Activated CD8-positive, alpha-beta memory T cell treated with anti-CD3 and anti-CD28 coated beads, Interleukin-2, amount 10 ng/mL, durations not matched to agents 7 days and 5 days (primary cell): ENCODE data around the gene TRIP10. TPM values are rescaled to one million over a fixed set of nuclear protein-coding genes. Genes with fewer than 3 reads are reported as not detected.
A peak's percentile ranks its signal among the peaks of the same experiment; 100 is the strongest.
"Not testable (repeated sequence)": the region's sequence is repeated elsewhere in the genome, so short reads cannot be mapped to it uniquely, and the experiment has no call there.

Experiments used
- ATAC-seq: fragments of 150-1000 bp; cut with Tn5 transposase; one replicate; pipeline ENCODE4 v1.10.0; 2021; ENCODE audit warnings: moderate library complexity
- CTCF ChIA-PET: fragments of 350-600 bp; sonication (Branson Sonifier 250); formaldehyde crosslinking; loops from one replicate; lab custom pipeline; 2021; ENCODE audit warnings: antibody characterized with exemption; lab: Charles Lee
- DNase-seq: peaks from one replicate; pipeline ENCODE4 v3.0.0-alpha.2; 2020
- H3K27ac Mint-ChIP-seq: one replicate; pipeline ENCODE4 v1.8.0; 2021; ENCODE audit warnings: mild to moderate bottlenecking, mixed read lengths
- H3K27me3 Mint-ChIP-seq: one replicate; pipeline ENCODE4 v1.8.0; 2021; ENCODE audit warnings: mixed read lengths
- H3K36me3 Mint-ChIP-seq: one replicate; pipeline ENCODE4 v1.8.0; 2021; ENCODE audit warnings: mild to moderate bottlenecking, mixed read lengths
- H3K4me1 Mint-ChIP-seq: one replicate; pipeline ENCODE4 v1.8.0; 2021; ENCODE audit warnings: mixed read lengths
- H3K4me3 Mint-ChIP-seq: one replicate; pipeline ENCODE4 v1.8.0; 2021; ENCODE audit warnings: mild to moderate bottlenecking, moderate library complexity, mixed read lengths
- H3K9me3 Mint-ChIP-seq: one replicate; pipeline ENCODE4 v1.8.0; 2022; ENCODE audit warnings: low read depth, mixed read lengths
- total RNA-seq, 2 experiments: library from RNA; stranded (reverse); gene quantifications; one replicate each; pipeline ENCODE4 v1.2.3, GENCODE V29; 2021

TRIP10 gene
- total RNA-seq, 2 experiments from 2014 or later = 13.7 to 22.2 TPM

GRCh38 chr19:6744381-6745301, 5.2 kb downstream of the TRIP10 start:
- no peak for DNase-seq
- no peak overlapping the region for H3K27ac Mint-ChIP-seq
- ATAC-seq = no peak

DNA sequence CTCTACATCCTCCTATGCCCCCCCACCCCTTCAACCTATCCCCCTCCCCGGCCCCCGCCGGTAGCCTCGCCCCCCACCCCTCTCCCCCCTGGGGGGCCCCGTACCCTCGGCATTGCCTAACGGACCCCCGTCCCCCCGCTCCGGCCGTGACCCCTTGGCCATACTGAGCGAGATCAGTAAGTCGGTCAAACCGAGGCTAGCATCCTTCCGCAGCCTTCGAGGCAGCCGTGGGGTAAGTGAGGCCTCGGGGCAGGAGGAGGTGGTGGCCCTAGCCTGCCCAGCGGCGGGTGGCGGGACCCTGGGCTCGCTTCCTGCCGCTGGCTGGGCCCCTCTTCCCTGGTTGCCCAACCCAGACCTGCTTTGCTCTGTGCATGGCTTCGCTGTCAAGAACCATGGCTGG, 6.5 kb downstream of the TRIP10 start:
- no peak overlapping the region for H3K4me3 Mint-ChIP-seq
- peaks cover 2% of the 10 kb centered on the region for H3K4me1 Mint-ChIP-seq
- peaks cover 19% of the 10 kb centered on the region for H3K36me3 Mint-ChIP-seq
- ATAC-seq (no peak), DNase-seq (no peak)
- no peaks in the 10 kb centered on the region for H3K9me3 Mint-ChIP-seq
- CTCF ChIA-PET = interaction anchor here (1.6 kb wide), 1 partner anchor 8 kb away, joined by 4 read pairs; no protein-coding TSS in a partner anchor
- H3K27ac Mint-ChIP-seq = no peak overlapping the region
- no peaks in the 10 kb centered on the region for H3K27me3 Mint-ChIP-seq

More at GRCh38 chr19:6744381-6745301, 5.2 kb downstream of the TRIP10 start:
- Mint-ChIP-seq H3K4me3 (no peak overlapping the region), H3K9me3 (no peaks in the 10 kb centered on the region), H3K27me3 (no peaks in the 10 kb centered on the region), H3K4me1 (peaks cover 4% of the 10 kb centered on the region), H3K36me3 (peaks cover 17% of the 10 kb centered on the region)
- CTCF ChIA-PET = interaction anchor here (3.3 kb wide), 1 partner anchor 119 kb away, joined by 11 read pairs; no protein-coding TSS in a partner anchor

- H3K27me3 Mint-ChIP-seq, DNase-seq, H3K4me1 Mint-ChIP-seq, ATAC-seq, H3K9me3 Mint-ChIP-seq, H3K27ac Mint-ChIP-seq, H3K4me3 Mint-ChIP-seq: not testable (repeated sequence)
- H3K36me3 Mint-ChIP-seq = peaks cover 25% of the 10 kb centered on the region
- CTCF ChIA-PET = interaction anchor here (1.1 to 1.6 kb wide), 2 partner anchors 12 to 24 kb away, joined by 3 read pairs; partner anchors contain the start of gene VAV1
Measured at GRCh38 chr19:6748543-6748942, 9.1 kb downstream of the TRIP10 start.

DNA sequence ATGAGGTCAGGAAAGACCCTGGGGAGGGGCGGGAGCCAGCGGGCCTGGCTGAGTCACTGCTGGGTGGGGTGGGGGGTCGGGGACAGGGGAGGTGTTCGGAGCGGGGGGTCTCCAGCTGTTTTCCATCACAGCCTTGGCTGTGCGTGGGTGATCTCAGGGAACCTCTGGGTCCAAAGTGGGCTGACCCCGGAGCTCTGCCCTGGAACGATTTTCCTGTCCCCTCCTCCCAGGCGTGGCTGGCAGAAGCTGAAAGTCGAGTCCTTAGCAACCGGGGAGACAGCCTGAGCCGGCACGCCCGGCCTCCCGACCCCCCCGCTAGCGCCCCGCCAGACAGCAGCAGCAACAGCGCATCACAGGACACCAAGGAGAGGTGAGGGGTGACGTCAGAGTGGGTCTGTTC, 10.6 kb downstream of the TRIP10 start:
- DNase-seq (no peak), ATAC-seq (no peak)
- Mint-ChIP-seq H3K27ac (no peak overlapping the region), H3K4me3 (no peak overlapping the region), H3K36me3 (peaks cover 35% of the 10 kb centered on the region), H3K27me3 (no peaks in the 10 kb centered on the region), H3K4me1 (peaks cover 10% of the 10 kb centered on the region), H3K9me3 (no peaks in the 10 kb centered on the region)
- CTCF ChIA-PET = interaction anchor here (1.4 kb wide), 1 partner anchor 20 kb away, joined by 3 read pairs; no protein-coding TSS in a partner anchor

DNA sequence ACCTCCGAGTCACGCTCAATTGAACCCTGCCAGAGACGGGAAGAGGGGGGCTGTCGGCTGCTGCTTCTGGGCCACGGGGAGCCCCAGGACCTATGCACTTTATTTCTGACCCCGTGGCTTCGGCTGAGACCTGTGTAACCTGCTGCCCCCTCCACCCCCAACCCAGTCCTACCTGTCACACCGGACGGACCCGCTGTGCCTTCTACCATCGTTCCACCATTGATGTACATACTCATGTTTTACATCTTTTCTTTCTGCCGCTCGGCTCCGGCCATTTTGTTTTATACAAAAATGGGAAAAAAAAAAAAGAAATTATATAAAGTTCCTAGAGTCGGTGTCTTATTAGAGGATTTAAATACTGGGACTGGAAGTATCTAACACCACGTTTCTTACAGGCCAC, 11.7 kb downstream of the TRIP10 start:
- ATAC-seq (no peak), DNase-seq (no peak)
- Mint-ChIP-seq H3K36me3 (peaks cover 32% of the 10 kb centered on the region), H3K4me3 (no peak overlapping the region), H3K4me1 (peaks cover 10% of the 10 kb centered on the region), H3K9me3 (no peaks in the 10 kb centered on the region), H3K27ac (no peak overlapping the region), H3K27me3 (no peaks in the 10 kb centered on the region)
- CTCF ChIA-PET = interaction anchor here (1.0 kb wide), 1 partner anchor 10 kb away, joined by 3 read pairs; no protein-coding TSS in a partner anchor

- ATAC-seq (no peak), DNase-seq (no peak)
- CTCF ChIA-PET = interaction anchor here (1.0 to 2.5 kb wide), 3 partner anchors 8 to 119 kb away, joined by 3 to 15 read pairs (median 8); partner anchors contain the start of gene GPR108
- peak overlapping the region; percentile 68 for H3K4me3 Mint-ChIP-seq
- H3K27ac Mint-ChIP-seq = no peak overlapping the region
- H3K36me3 Mint-ChIP-seq = peaks cover 29% of the 10 kb centered on the region
- no peaks in the 10 kb centered on the region for H3K9me3 Mint-ChIP-seq
- H3K27me3 Mint-ChIP-seq = no peaks in the 10 kb centered on the region
- H3K4me1 Mint-ChIP-seq = peaks cover 12% of the 10 kb centered on the region
Measured at GRCh38 chr19:6752256-6753177, 13.0 kb downstream of the TRIP10 start.

GRCh38 chr19:6753178-6754031, 13.9 kb downstream of the TRIP10 start:
- CTCF ChIA-PET = interaction anchor here (0.6 to 2.5 kb wide), 8 partner anchors 13 to 236 kb away, joined by 3 to 15 read pairs (median 4); partner anchors contain the start of genes GPR108 and SH2D3A
- ATAC-seq (peak; percentile 91), DNase-seq (peak; percentile 89)
- H3K9me3 Mint-ChIP-seq = no peaks in the 10 kb centered on the region
- H3K4me1 Mint-ChIP-seq = peaks cover 15% of the 10 kb centered on the region
- peaks cover 26% of the 10 kb centered on the region for H3K36me3 Mint-ChIP-seq
- H3K27ac Mint-ChIP-seq = peak overlapping the region; percentile 80
- no peaks in the 10 kb centered on the region for H3K27me3 Mint-ChIP-seq
- H3K4me3 Mint-ChIP-seq = peak overlapping the region; percentile 68

DNA sequence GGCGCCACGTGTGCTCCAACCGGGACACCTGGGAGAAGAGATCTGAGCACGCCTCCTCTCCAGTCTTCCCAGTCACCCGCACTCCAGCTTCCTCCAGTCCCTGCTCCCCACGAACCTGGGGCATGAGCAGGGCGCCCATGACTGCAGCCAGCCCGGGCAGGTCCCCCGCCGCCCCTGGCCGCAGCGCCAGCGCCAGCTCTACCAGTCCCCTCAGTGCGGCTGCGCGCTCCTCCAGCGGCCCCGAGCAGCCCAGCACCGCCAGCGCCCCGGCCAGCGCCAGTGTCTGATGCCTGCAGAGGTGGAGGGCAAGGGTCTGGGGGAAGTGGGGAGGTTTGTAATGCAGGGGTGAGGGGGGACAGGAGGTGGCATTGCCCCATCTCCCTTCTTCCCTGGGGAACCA, 14.7 kb downstream of the TRIP10 start:
- no peak overlapping the region for H3K27ac Mint-ChIP-seq
- CTCF ChIA-PET = interaction anchor here (0.9 to 2.5 kb wide), 5 partner anchors 13 to 202 kb away, joined by 3 to 15 read pairs (median 4); partner anchors contain the start of genes GPR108 and SH2D3A
- DNase-seq = no peak
- peaks cover 15% of the 10 kb centered on the region for H3K4me1 Mint-ChIP-seq
- no peaks in the 10 kb centered on the region for H3K27me3 Mint-ChIP-seq
- H3K4me3 Mint-ChIP-seq = no peak overlapping the region
- ATAC-seq = no peak
- H3K9me3 Mint-ChIP-seq = no peaks in the 10 kb centered on the region
- H3K36me3 Mint-ChIP-seq = peaks cover 30% of the 10 kb centered on the region

DNA sequence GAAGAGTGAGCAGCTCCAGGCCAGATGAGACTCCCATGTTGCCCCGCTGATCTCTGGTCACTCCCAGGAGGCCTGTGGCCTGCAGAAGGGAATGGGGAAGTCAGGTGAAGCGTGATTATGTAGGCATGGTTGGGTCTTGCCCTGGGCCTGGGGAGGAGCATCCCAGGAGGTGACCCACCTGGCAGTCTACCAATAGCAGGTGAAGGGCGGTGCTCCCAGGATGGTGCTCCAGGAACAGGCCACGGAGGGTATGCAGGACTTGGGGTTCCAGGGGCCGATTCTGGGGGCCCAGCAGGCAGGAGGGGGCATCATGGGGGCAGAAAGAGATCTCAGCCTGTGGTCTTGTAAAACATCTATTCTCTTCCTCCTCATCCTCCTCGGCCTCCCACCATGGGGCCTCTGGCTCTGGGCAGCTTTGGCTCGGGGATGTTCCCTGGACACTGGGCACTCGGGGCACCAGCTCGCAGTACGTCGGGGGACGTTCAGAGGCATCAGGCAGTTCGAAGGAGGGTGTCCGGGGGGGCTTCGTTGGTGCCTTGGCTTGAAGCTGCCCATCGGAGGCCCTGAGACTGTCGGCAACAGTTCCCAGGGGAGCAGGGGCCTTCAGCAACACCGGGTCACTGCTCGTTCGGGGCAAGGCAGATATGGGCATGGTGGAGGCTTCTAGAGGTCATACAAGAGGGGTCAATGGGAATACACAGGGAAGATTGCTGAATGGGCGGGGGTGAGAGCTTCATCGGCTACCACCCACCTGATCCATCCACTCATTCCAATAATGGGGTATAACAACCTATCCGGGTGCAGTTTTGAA, 15.4 kb downstream of the TRIP10 start:
- peaks cover 33% of the 10 kb centered on the region for H3K36me3 Mint-ChIP-seq
- H3K9me3 Mint-ChIP-seq = no peaks in the 10 kb centered on the region
- peaks cover 15% of the 10 kb centered on the region for H3K4me1 Mint-ChIP-seq
- CTCF ChIA-PET = interaction anchor here (1.3 to 2.5 kb wide), 3 partner anchors 18 to 203 kb away, joined by 3 to 15 read pairs (median 4); partner anchors contain the start of gene GPR108
- no peak for ATAC-seq
- H3K4me3 Mint-ChIP-seq = no peak overlapping the region
- DNase-seq = no peak
- no peaks in the 10 kb centered on the region for H3K27me3 Mint-ChIP-seq
- no peak overlapping the region for H3K27ac Mint-ChIP-seq

DNA sequence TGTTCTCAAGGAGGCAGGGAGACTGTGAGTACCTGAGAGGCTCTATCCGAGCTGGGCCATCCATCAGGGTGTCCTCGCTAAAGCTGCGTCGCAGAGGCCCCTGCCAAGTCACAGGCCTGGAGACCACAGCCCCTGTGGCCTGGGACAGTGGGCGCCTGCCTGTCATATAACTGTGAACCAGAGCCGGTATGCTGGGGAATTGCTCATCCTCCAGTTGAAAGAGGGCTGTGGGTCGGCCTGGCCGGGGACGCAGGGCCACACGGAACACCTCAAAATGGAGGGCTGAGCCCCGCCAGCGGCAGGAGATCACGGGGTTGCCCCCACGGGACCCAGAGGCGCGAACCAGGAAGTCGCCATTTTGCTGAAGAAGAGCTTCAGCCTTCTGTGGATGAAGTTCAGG, 21.1 kb downstream of the TRIP10 start:
- no peaks in the 10 kb centered on the region for H3K9me3 Mint-ChIP-seq
- ATAC-seq (no peak), DNase-seq (no peak)
- H3K4me1 Mint-ChIP-seq = peaks cover 8% of the 10 kb centered on the region
- H3K27me3 Mint-ChIP-seq = no peaks in the 10 kb centered on the region
- H3K36me3 Mint-ChIP-seq = peaks cover 26% of the 10 kb centered on the region
- no peak overlapping the region for H3K4me3 Mint-ChIP-seq
- CTCF ChIA-PET = interaction anchor here (0.9 to 1.6 kb wide), 5 partner anchors 9 to 244 kb away, joined by 3 to 4 read pairs (median 3); partner anchors contain the start of gene VAV1
- no peak overlapping the region for H3K27ac Mint-ChIP-seq

DNA sequence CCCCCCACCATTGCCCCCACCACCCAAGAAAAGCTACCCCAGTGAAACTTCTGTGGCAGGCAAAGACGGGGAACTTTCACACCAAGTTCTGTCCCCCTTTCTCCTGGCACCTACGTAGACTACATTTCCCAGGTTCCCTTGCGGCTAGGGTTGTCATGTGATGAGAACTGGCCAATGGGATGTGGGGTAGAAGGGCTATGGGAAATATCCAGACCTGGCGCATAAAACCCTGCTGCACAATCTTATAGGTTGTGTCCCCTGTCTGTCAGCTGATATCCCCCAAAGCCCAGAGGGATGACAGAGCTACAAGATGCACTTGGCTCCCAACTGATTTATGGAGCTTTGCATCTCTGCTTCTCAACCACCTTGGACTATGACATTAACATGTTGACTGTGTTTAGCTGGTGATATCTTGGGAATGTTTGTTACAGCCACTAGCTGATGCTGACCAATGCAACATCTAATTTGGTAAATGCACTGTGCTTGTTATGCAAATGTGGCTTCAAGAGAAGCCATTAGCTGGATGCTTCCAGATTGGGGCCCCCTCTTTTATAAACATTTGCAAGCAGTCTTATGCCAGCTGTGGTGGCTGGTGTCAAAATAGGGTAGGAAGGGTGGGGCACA, 21.7 kb downstream of the TRIP10 start:
- peaks cover 26% of the 10 kb centered on the region for H3K36me3 Mint-ChIP-seq
- no peaks in the 10 kb centered on the region for H3K9me3 Mint-ChIP-seq
- CTCF ChIA-PET = interaction anchor here (0.9 to 1.6 kb wide), 6 partner anchors 9 to 245 kb away, joined by 3 to 4 read pairs (median 3); partner anchors contain the start of gene VAV1
- ATAC-seq (no peak), DNase-seq (peak; percentile 56)
- H3K27ac Mint-ChIP-seq = no peak overlapping the region
- peaks cover 14% of the 10 kb centered on the region for H3K4me1 Mint-ChIP-seq
- H3K27me3 Mint-ChIP-seq = no peaks in the 10 kb centered on the region
- H3K4me3 Mint-ChIP-seq = no peak overlapping the region
